ENCODE data around the gene PALM.

- TF ChIP-seq, protein P1, sequence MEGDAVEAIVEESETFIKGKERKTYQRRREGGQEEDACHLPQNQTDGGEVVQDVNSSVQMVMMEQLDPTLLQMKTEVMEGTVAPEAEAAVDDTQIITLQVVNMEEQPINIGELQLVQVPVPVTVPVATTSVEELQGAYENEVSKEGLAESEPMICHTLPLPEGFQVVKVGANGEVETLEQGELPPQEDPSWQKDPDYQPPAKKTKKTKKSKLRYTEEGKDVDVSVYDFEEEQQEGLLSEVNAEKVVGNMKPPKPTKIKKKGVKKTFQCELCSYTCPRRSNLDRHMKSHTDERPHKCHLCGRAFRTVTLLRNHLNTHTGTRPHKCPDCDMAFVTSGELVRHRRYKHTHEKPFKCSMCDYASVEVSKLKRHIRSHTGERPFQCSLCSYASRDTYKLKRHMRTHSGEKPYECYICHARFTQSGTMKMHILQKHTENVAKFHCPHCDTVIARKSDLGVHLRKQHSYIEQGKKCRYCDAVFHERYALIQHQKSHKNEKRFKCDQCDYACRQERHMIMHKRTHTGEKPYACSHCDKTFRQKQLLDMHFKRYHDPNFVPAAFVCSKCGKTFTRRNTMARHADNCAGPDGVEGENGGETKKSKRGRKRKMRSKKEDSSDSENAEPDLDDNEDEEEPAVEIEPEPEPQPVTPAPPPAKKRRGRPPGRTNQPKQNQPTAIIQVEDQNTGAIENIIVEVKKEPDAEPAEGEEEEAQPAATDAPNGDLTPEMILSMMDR (IDR thresholded peaks at IDR 0.05): peak; percentile 36 to 47 (median 39)
- no peak for TF ChIP-seq POLR2A (IDR thresholded peaks at IDR 0.05)
Measured at GRCh38 chr19:771332-771785, 62.6 kb downstream of the PALM start.
